Activated effector memory CD4-positive, alpha-beta T cell treated with Interleukin-2 at 50 U/mL for 16 hours (primary cell): Measurements from ENCODE around the gene PATJ.
"Not testable (repeated sequence)": the region's sequence is repeated elsewhere in the genome, so short reads cannot be mapped to it uniquely, and the experiment has no call there.

ENCODE experiments used
- DNase-seq: peaks from one replicate; pipeline ENCODE4 v3.0.0-alpha.2; 2020

Gene PATJ

GRCh38 chr1:62185233-62185632, 443.0 kb downstream of the PATJ start:
- not testable (repeated sequence) for DNase-seq

- DNase-seq = no peak
Measured at GRCh38 chr1:62185677-62186076, 443.4 kb downstream of the PATJ start.

GRCh38 chr1:62187548-62187947, 445.3 kb downstream of the PATJ start:
- no peak for DNase-seq

- DNase-seq = no peak
Measured at GRCh38 chr1:62188111-62188510, 445.8 kb downstream of the PATJ start.

GRCh38 chr1:62194651-62195544, 452.6 kb downstream of the PATJ start, which contains the start of gene L1TD1:
TSS of gene L1TD1 (plus strand) at chr1:62194849. CDS start at chr1:62206629, 11,780 bp downstream.
- DNase-seq = no peak

- DNase-seq = no peak
Measured at GRCh38 chr1:62196086-62196690, 453.9 kb downstream of the PATJ start.

- no peak for DNase-seq
Measured at GRCh38 chr1:62198069-62198780, 455.9 kb downstream of the PATJ start.

- DNase-seq = no peak
Measured at GRCh38 chr1:62198781-62199125, 456.5 kb downstream of the PATJ start.

GRCh38 chr1:62207187-62207586, 464.9 kb downstream of the PATJ start:
- DNase-seq = no peak

GRCh38 chr1:62208087-62208486, 465.8 kb downstream of the PATJ start:
- no peak for DNase-seq

- no peak for DNase-seq
Measured at GRCh38 chr1:62208970-62209369, 466.7 kb downstream of the PATJ start.

GRCh38 chr1:62209931-62210595, 467.8 kb downstream of the PATJ start:
- DNase-seq = no peak

GRCh38 chr1:62210960-62211359, 468.7 kb downstream of the PATJ start:
- no peak for DNase-seq

GRCh38 chr1:62212411-62212810, 470.1 kb downstream of the PATJ start:
- no peak for DNase-seq

GRCh38 chr1:62213075-62213914, 471.0 kb downstream of the PATJ start:
- DNase-seq = no peak

GRCh38 chr1:62218604-62219003, 476.3 kb downstream of the PATJ start:
- no peak for DNase-seq

GRCh38 chr1:62220456-62220855, 478.2 kb downstream of the PATJ start:
- DNase-seq = not testable (repeated sequence)

- DNase-seq = no peak
Measured at GRCh38 chr1:62221171-62221570, 478.9 kb downstream of the PATJ start.

GRCh38 chr1:62222321-62222720, 480.0 kb downstream of the PATJ start:
- DNase-seq = no peak

- no peak for DNase-seq
Measured at GRCh38 chr1:62224182-62224581, 481.9 kb downstream of the PATJ start.

GRCh38 chr1:62227496-62227895, 485.2 kb downstream of the PATJ start:
- DNase-seq = no peak
